ENCODE results near the gene RASSF4.

The RASSF4 gene

DNA sequence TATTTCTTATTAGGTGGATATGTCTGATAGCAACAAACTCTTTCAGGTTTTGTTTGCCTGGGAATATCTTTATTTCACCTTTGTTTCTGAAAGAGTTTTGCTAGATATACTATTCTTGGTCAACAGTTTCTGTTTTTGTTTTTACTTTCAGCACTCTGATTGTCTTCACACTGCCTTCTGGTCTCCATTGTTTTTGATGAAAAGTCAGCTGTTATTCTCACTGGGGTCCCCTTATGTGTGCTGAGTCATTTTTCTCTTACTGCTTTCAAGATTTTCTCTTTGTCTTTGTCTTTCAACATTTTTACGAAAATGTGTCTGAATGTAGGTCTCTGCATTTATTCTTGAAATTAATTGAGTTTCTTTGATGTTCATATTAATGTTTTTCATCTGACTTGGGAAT, 15.2 kb upstream of the RASSF4 start:
- Histone ChIP-seq H3K27ac (ENCODE audit: low read depth, low read length) (no peak overlapping the region), H3K27me3 (ENCODE audit: control insufficient read depth, insufficient read depth, low read length) (no peaks in the 10 kb centered on the region), H3K4me1 (ENCODE audit: control insufficient read depth, insufficient read depth, low read length) (no peaks in the 10 kb centered on the region), H3K4me3 (ENCODE audit: low read length) (no peak overlapping the region), H3K9ac (ENCODE audit: low read length) (no peak overlapping the region), H3K36me3 (ENCODE audit: control insufficient read depth, insufficient read depth, low read length) (no peaks in the 10 kb centered on the region)

DNA sequence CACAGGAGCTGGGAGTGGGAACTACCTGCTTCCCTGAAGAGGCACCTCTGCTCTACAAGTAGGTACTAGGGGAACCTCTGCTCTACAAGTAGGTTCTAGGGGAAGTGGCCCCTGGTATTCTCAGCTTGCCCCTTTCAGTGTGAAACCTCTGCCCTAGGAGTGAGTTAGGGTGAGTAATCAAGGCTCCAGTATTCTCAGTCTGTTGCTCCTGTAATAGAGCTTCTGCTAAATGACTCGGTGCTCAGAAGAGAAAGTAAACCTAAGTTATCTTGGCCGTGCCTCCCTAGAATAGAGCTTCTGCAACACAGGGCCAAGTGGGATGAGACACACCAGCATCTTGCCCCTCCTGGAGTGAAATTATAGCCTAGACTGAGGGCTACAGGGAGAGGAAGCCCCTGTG, 13.4 kb upstream of the RASSF4 start:
- Histone ChIP-seq H3K4me3 (ENCODE audit: low read length) (no peak overlapping the region), H3K36me3 (ENCODE audit: control insufficient read depth, insufficient read depth, low read length) (no peaks in the 10 kb centered on the region), H3K4me1 (ENCODE audit: control insufficient read depth, insufficient read depth, low read length) (peaks cover 4% of the 10 kb centered on the region), H3K9ac (ENCODE audit: low read length) (no peak overlapping the region), H3K27me3 (ENCODE audit: control insufficient read depth, insufficient read depth, low read length) (no peaks in the 10 kb centered on the region), H3K27ac (ENCODE audit: low read depth, low read length) (no peak overlapping the region)

DNA sequence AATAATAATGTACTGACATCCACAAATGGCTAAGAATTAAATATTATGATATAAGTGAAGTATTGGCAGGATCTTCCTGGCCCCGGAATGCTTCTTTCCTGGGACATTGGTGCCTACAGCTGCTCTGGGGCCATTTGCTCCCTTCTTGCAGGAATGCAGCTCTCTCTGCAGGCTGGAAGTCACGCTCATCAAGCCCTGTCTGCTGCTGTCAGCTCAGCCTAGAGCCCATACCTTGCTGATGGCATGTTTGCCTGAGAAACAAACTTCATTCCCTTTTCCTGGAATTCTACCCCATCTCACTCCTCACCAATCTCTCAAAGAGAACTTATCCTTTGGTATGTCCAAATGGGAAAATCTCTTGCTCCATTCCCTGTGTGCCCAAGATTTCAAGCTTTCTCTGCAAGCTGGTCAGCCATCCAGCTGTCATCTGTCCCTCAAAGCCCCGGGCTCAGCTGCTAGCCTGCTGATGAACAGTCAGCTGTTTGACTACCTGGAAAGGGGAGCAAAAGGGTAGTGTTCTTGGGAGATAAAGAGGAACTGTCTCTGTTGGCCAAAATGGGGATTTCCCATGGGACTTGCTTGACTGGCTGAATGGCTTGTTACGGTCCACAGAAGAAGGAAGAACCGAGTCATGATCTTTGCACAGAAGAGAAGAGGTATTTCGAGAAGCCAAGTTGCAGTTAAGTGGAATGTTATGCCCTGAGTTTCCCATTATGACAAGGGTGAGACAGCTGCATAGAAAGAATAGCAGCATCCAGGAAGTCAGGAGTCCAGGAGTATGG, 12.0 kb upstream of the RASSF4 start:
- Histone ChIP-seq H3K9ac (ENCODE audit: low read length) (no peak overlapping the region), H3K4me1 (ENCODE audit: control insufficient read depth, insufficient read depth, low read length) (peaks cover 4% of the 10 kb centered on the region), H3K27ac (ENCODE audit: low read depth, low read length) (no peak overlapping the region)

DNA sequence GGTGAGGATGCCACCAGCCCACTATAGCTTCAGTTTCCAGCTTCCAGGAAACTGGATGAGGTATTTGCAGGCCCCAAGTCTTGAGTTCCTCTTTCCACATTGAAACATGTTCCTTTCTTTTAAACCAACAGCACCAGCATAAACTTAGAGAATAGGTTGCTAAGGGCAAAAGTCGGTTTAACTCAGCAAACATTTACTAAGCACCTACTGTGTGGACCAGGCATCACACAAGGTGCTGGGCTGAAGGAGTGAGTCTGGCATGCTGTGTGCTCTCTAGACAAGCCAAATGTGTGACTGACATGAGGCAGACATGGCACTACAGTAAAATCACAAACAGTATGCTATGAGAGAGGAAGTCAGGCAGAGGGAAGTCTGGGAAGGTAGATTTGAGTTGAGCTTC, 11.0 kb upstream of the RASSF4 start:
- Histone ChIP-seq H3K36me3 (ENCODE audit: control insufficient read depth, insufficient read depth, low read length) (no peaks in the 10 kb centered on the region), H3K9ac (ENCODE audit: low read length) (no peak overlapping the region), H3K4me1 (ENCODE audit: control insufficient read depth, insufficient read depth, low read length) (peaks cover 4% of the 10 kb centered on the region), H3K27ac (ENCODE audit: low read depth, low read length) (no peak overlapping the region), H3K27me3 (ENCODE audit: control insufficient read depth, insufficient read depth, low read length) (no peaks in the 10 kb centered on the region), H3K4me3 (ENCODE audit: low read length) (no peak overlapping the region)

More for the DNA sequence above, 12.0 kb upstream of the RASSF4 start:
- Histone ChIP-seq H3K36me3 (ENCODE audit: control insufficient read depth, insufficient read depth, low read length) (no peaks in the 10 kb centered on the region), H3K4me3 (ENCODE audit: low read length) (no peak overlapping the region), H3K27me3 (ENCODE audit: control insufficient read depth, insufficient read depth, low read length) (no peaks in the 10 kb centered on the region)

DNA sequence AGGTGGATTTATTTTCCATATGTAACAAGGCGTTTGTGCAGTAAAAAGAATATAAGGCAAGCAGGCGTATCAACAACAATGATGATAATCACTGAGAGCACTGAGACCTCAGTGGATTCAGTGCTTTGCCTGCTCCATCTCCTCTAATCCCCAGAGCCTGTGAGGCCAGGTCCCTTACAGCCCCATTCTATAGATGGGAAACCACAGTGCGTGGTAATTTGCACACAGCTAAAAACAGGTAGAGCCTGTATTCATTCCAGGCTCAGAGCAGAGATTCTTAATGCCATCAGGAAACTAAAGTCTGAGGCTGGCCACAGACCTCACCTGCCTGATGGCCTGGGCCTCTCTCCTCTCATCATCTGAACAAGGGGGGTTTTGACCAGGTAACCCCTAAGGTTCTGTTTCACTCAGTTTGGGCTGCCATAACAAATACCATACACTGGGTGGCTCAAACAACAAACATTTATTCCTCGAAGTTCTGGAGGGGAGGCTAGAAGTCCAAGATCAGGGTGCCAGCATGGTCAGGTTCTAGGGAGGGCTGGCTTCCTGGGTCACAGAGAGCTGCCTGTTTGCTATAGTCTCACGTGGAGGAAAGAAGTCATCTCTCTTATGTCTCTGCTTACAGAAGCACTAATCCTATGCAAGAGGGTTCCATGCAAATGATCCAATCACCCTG, 10.3 kb upstream of the RASSF4 start:
- no peaks in the 10 kb centered on the region for H3K27me3 ChIP-seq (ENCODE audit: control insufficient read depth, insufficient read depth, low read length)

DNA sequence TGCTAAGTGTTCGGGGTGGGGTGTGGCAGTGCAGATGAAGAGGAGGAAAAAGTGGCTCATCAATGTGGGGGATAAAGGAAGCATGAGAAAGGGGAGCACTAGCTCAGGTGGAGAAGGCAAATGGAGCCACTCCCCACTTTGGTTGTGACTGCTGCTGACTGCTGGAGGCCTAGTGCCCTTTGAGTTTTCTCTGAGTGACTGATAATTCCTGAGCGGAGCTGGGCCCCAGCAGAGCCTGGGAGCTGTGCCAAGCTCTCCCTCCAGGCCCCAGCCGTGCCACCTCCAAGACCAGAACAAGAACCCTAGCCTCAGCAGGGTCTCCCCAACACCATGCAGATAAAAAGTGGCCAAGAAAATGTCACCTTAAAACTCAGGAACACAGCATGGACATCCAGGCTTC, 9.7 kb upstream of the RASSF4 start:
- Histone ChIP-seq H3K36me3 (ENCODE audit: control insufficient read depth, insufficient read depth, low read length) (no peaks in the 10 kb centered on the region), H3K9ac (ENCODE audit: low read length) (no peak overlapping the region), H3K4me1 (ENCODE audit: control insufficient read depth, insufficient read depth, low read length) (peaks cover 4% of the 10 kb centered on the region), H3K27me3 (ENCODE audit: control insufficient read depth, insufficient read depth, low read length) (no peaks in the 10 kb centered on the region), H3K4me3 (ENCODE audit: low read length) (no peak overlapping the region), H3K27ac (ENCODE audit: low read depth, low read length) (no peak overlapping the region)

More for the DNA sequence above, 10.3 kb upstream of the RASSF4 start:
- H3K4me1 ChIP-seq (ENCODE audit: control insufficient read depth, insufficient read depth, low read length): peaks cover 4% of the 10 kb centered on the region
- H3K4me3 ChIP-seq (ENCODE audit: low read length): no peak overlapping the region
- no peaks in the 10 kb centered on the region for H3K36me3 ChIP-seq (ENCODE audit: control insufficient read depth, insufficient read depth, low read length)
- no peak overlapping the region for H3K27ac ChIP-seq (ENCODE audit: low read depth, low read length)
- H3K9ac ChIP-seq (ENCODE audit: low read length): no peak overlapping the region

DNA sequence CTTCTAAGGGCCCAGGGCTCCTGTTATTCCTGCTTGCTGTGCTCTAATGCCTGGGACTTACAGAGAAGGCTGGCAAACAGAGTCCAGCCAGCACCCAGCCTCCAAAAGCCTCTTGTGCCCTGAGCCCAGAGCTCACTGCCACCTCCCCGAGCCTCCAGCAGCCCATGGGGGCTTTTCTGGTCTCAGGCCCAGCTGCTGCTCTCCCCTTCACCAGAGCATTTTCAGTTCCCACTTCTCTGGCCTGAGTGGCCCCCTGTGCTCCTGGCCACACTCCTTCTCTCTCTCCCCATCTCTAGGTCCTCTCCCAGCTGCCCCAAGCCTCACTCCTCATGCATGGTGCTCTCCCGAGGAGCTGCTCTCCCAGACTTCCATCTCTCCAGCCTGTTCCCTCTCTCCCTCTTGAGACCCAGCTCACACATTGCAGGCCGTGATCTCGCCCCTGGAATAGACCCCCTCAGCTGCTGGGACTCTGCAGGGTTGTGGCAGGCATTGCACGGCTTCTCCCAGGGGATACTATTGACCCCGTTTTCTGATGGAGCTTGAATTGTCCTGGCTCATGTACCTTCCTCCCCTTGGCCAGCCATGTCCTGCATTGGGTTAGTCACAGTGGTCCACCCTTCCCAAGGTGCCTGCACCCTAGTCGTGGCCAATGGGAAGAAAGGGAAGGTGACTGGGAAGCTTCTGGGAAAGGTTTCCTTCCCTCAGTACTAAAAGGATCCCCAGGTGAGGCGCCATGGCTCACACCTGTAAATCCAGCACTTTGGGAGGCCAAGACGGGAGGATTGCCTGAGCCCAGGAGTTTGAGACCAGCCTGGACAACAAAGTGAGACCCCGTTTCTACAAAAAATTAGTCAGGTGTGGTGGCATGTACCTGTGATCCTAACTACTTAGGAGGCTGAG, 9.0 kb upstream of the RASSF4 start:
- H3K4me1 ChIP-seq (ENCODE audit: control insufficient read depth, insufficient read depth, low read length): peaks cover 4% of the 10 kb centered on the region
- H3K9ac ChIP-seq (ENCODE audit: low read length): no peak overlapping the region

DNA sequence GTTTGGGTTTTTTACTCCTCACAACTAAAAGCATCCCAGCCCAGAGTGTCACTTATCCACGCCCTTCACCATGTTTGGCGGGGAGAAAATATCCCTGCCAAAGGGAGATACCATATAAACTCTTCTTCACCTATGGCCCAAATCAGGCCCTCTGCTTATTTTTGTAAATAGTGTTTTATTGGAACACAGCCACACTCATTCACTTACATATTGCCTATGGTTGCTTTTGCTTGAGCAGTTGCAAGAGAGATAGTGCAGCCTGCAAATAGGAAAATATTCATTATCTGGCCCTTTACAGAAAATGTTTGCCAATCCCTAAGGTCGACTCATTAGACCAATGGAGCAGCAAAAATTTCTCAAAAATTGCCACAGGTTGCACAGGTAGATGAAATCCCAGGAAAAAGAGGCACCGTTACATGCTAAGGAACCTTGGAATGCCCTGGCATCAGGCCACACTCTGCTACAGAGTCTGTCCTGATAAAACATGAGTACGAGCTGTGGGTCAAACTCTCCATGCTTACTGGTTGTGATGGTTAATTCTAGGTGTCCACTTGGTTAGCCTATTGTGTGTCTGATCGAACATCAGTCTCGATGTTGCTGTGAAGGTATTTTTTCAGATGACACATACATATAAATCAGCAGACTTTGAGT, 7.9 kb upstream of the RASSF4 start:
- Histone ChIP-seq H3K27me3 (ENCODE audit: control insufficient read depth, insufficient read depth, low read length) (no peaks in the 10 kb centered on the region), H3K4me1 (ENCODE audit: control insufficient read depth, insufficient read depth, low read length) (peaks cover 4% of the 10 kb centered on the region), H3K36me3 (ENCODE audit: control insufficient read depth, insufficient read depth, low read length) (peaks cover 5% of the 10 kb centered on the region), H3K4me3 (ENCODE audit: low read length) (no peak overlapping the region), H3K9ac (ENCODE audit: low read length) (no peak overlapping the region), H3K27ac (ENCODE audit: low read depth, low read length) (no peak overlapping the region)

More for the DNA sequence above, 9.0 kb upstream of the RASSF4 start:
- Histone ChIP-seq H3K27me3 (ENCODE audit: control insufficient read depth, insufficient read depth, low read length) (no peaks in the 10 kb centered on the region), H3K36me3 (ENCODE audit: control insufficient read depth, insufficient read depth, low read length) (peaks cover 2% of the 10 kb centered on the region), H3K4me3 (ENCODE audit: low read length) (no peak overlapping the region), H3K27ac (ENCODE audit: low read depth, low read length) (no peak overlapping the region)

DNA sequence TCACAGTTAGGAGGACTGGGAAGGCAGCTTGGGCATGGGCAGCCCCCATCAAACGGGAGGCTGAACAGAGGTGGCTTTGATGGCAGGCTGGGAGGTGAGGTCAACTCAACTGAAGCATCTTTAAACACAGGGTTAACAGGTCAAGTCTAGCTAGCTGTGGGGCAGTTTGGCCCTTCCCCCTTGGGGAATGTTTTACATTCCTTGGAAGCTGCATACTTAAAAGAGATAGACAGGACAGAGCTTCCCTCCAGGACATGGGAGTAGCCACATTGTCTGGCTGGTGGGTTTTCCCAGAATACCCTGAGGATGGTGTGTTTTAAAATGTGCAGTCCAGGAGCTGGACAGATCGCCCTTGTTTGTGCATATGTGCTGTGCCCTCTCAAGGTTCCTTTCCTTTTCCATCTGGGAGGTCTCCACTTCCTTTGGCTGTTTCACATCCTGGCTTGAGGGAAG, 6.8 kb upstream of the RASSF4 start:
- no peak overlapping the region for H3K9ac ChIP-seq (ENCODE audit: low read length)
- no peak overlapping the region for H3K4me3 ChIP-seq (ENCODE audit: low read length)
- no peak overlapping the region for H3K27ac ChIP-seq (ENCODE audit: low read depth, low read length)
- peaks cover 5% of the 10 kb centered on the region for H3K4me1 ChIP-seq (ENCODE audit: control insufficient read depth, insufficient read depth, low read length)
- no peaks in the 10 kb centered on the region for H3K27me3 ChIP-seq (ENCODE audit: control insufficient read depth, insufficient read depth, low read length)
- peaks cover 5% of the 10 kb centered on the region for H3K36me3 ChIP-seq (ENCODE audit: control insufficient read depth, insufficient read depth, low read length)

DNA sequence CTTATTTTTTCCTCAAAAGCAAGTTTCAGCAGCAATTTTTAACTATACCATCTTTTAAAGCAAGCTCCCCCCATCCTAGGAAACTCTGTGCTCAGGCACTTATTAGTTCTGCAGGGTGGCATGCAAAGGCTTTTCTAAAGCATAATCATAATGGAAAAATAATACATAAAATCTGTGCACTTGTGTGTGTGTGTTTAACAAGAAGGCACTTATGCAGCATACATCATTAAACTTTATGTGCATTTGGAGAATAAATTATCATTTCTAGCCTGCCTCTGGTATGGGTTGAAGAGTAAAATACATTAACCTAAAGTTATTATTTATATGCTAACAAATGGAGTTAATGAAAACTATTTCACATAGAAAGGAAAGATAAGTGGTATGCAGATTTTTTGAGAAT, 5.6 kb upstream of the RASSF4 start:
- Histone ChIP-seq H3K27ac (ENCODE audit: low read depth, low read length) (no peak overlapping the region), H3K4me1 (ENCODE audit: control insufficient read depth, insufficient read depth, low read length) (peaks cover 9% of the 10 kb centered on the region), H3K27me3 (ENCODE audit: control insufficient read depth, insufficient read depth, low read length) (no peaks in the 10 kb centered on the region)

DNA sequence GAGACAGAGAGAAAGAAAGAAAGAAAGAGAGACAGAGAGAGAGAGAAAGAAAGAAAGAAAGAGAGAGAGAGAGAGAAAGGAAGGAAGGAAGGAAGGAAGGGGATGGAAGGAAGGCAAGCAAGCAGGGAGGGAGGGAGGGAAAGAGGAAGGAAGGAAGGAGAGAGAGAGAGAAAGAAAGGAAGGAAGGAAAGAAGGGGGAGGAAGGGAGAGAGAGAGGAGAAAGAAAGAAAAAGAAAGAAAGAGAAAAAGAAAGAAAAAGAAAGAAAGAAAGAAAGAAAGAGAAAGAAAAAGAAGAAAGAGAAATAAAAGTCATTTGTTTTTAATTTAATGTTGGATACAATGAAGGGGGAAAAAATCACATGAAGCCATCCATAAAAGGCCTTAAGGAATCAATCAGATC, 4.6 kb upstream of the RASSF4 start:
- Histone ChIP-seq H3K27me3 (ENCODE audit: control insufficient read depth, insufficient read depth, low read length) (no peaks in the 10 kb centered on the region), H3K27ac (ENCODE audit: low read depth, low read length) (no peak overlapping the region), H3K4me1 (ENCODE audit: control insufficient read depth, insufficient read depth, low read length) (peaks cover 7% of the 10 kb centered on the region)

More for the DNA sequence above, 5.6 kb upstream of the RASSF4 start:
- peaks cover 5% of the 10 kb centered on the region for H3K36me3 ChIP-seq (ENCODE audit: control insufficient read depth, insufficient read depth, low read length)
- H3K9ac ChIP-seq (ENCODE audit: low read length): no peak overlapping the region
- no peak overlapping the region for H3K4me3 ChIP-seq (ENCODE audit: low read length)

More for the DNA sequence above, 4.6 kb upstream of the RASSF4 start:
- Histone ChIP-seq H3K9ac (ENCODE audit: low read length) (no peak overlapping the region), H3K4me3 (ENCODE audit: low read length) (no peak overlapping the region), H3K36me3 (ENCODE audit: control insufficient read depth, insufficient read depth, low read length) (peaks cover 5% of the 10 kb centered on the region)

All from rectal smooth muscle tissue (tissue), 1 donor.